ENCODE results near the gene PROK2.

The PROK2 gene

GRCh38 chr3:71734881-71735280 is 50.1 kb downstream of the PROK2 start:
- H3K4me1 ChIP-seq: peaks cover 0 to 15% (median 12%) of the 10 kb centered on the region in 10 experiments; a peak in 17 of 20 replicates

GRCh38 chr3:71733319-71733718 is 51.6 kb downstream of the PROK2 start:
- Histone ChIP-seq H4K20me1 (no peaks in the 10 kb centered on the region), H3K9me3 (replicated peaks in 1 of 11) (peaks cover 5 to 17% (median 10%) of the 10 kb centered on the region in 11 experiments; a peak in 17 of 22 replicates), H3K27me3 (no peaks in the 10 kb centered on the region; a peak in 1 of 22 replicates), H3K4me2 (no peak overlapping the region), H3K4me1 (peaks cover 5 to 27% (median 22%) of the 10 kb centered on the region in 10 experiments), H3K9ac (no peak overlapping the region), H3K27ac (no peak overlapping the region), H3K4me3 (no peak overlapping the region), H3K36me3 (no peaks in the 10 kb centered on the region)
- TF ChIP-seq Cebpa-rat (IDR thresholded peaks at IDR 0.05): no peak

More at GRCh38 chr3:71734881-71735280, 50.1 kb downstream of the PROK2 start:
- H3K4me3 ChIP-seq: no peak overlapping the region
- peaks cover 5 to 17% (median 10%) of the 10 kb centered on the region in 11 experiments; a peak in 17 of 22 replicates for H3K9me3 ChIP-seq (replicated peaks in 1 of 11)
- no peaks in the 10 kb centered on the region for H3K27me3 ChIP-seq
- no peaks in the 10 kb centered on the region for H3K36me3 ChIP-seq
- no peaks in the 10 kb centered on the region for H4K20me1 ChIP-seq
- no peak for TF ChIP-seq Cebpa-rat (IDR thresholded peaks at IDR 0.05)
- H3K4me2 ChIP-seq: no peak overlapping the region
- no peak overlapping the region for H3K9ac ChIP-seq
- no peak overlapping the region for H3K27ac ChIP-seq

- no peak overlapping the region for H3K27ac ChIP-seq
- H3K4me1 ChIP-seq: peaks cover 5 to 27% (median 22%) of the 10 kb centered on the region in 10 experiments
- no peak overlapping the region for H3K4me2 ChIP-seq
- H3K9ac ChIP-seq: no peak overlapping the region
- H3K27me3 ChIP-seq: peaks cover 0 to 1% (median 0%) of the 10 kb centered on the region in 11 experiments; a peak in 2 of 22 replicates
- H4K20me1 ChIP-seq: no peaks in the 10 kb centered on the region
- no peak for TF ChIP-seq Cebpa-rat (IDR thresholded peaks at IDR 0.05)
- no peak overlapping the region for H3K4me3 ChIP-seq
- H3K36me3 ChIP-seq: no peaks in the 10 kb centered on the region
- peaks cover 5 to 15% (median 10%) of the 10 kb centered on the region in 11 experiments; a peak in 17 of 22 replicates for H3K9me3 ChIP-seq (replicated peaks in 1 of 11)
Measured at GRCh38 chr3:71732637-71733036, 52.3 kb downstream of the PROK2 start.

GRCh38 chr3:71728632-71729342 is 56.2 kb downstream of the PROK2 start:
- Histone ChIP-seq H3K4me3 (no peak overlapping the region), H3K9me3 (replicated peaks in 1 of 11) (peaks cover 0 to 12% (median 10%) of the 10 kb centered on the region in 11 experiments; a peak in 17 of 22 replicates), H3K4me1 (peaks cover 13 to 44% (median 39%) of the 10 kb centered on the region in 10 experiments), H3K9ac (no peak overlapping the region), H3K36me3 (no peaks in the 10 kb centered on the region), H4K20me1 (peaks cover 0 to 10% (median 0%) of the 10 kb centered on the region in 11 experiments; a peak in 4 of 22 replicates), H3K27ac (peak overlapping the region in 1 of 11 experiments; percentile 16; a peak in 1 of 22 replicates), H3K27me3 (peaks cover 31 to 39% (median 34%) of the 10 kb centered on the region in 11 experiments), H3K4me2 (peak overlapping the region in 9 of 11 experiments; percentile 38 to 70 (median 61); a peak in 19 of 22 replicates)
- TF ChIP-seq Cebpa-rat (IDR thresholded peaks at IDR 0.05): no peak

GRCh38 chr3:71726146-71726545 is 58.8 kb downstream of the PROK2 start:
- no peak overlapping the region for H3K9ac ChIP-seq
- H3K9me3 ChIP-seq (replicated peaks in 1 of 11): no peaks in the 10 kb centered on the region
- H3K27ac ChIP-seq: no peak overlapping the region
- H4K20me1 ChIP-seq: peaks cover 0 to 11% (median 0%) of the 10 kb centered on the region in 11 experiments; a peak in 5 of 22 replicates
- peaks cover 21 to 50% (median 44%) of the 10 kb centered on the region in 10 experiments for H3K4me1 ChIP-seq
- H3K4me2 ChIP-seq: peak overlapping the region in 7 of 11 experiments; percentile 61 to 96 (median 70); a peak in 9 of 22 replicates
- H3K36me3 ChIP-seq: no peaks in the 10 kb centered on the region
- peak overlapping the region in 1 of 10 experiments; percentile 90; a peak in 1 of 20 replicates for H3K4me3 ChIP-seq
- TF ChIP-seq Cebpa-rat (IDR thresholded peaks at IDR 0.05): no peak
- peaks cover 48 to 57% (median 51%) of the 10 kb centered on the region in 11 experiments for H3K27me3 ChIP-seq

- peak within 1 kb of the TSS; percentile 42 to 74 (median 58); a peak in 19 of 22 replicates for H3K27ac ChIP-seq
- peak within 1 kb of the TSS; percentile 70 to 96 (median 84) for H3K4me3 ChIP-seq
- H3K4me1 ChIP-seq: peaks cover 21 to 46% (median 37%) of the 10 kb centered on the region in 10 experiments
- H3K4me2 ChIP-seq: peak within 1 kb of the TSS; percentile 91 to 100 (median 99)
- H4K20me1 ChIP-seq: peaks cover 0 to 11% (median 0%) of the 10 kb centered on the region in 11 experiments; a peak in 5 of 22 replicates
- no peak for TF ChIP-seq Cebpa-rat (IDR thresholded peaks at IDR 0.05)
- peak within 1 kb of the TSS; percentile 67 to 84 (median 79) for H3K9ac ChIP-seq
- peaks cover 48 to 57% (median 51%) of the 10 kb centered on the region in 11 experiments for H3K27me3 ChIP-seq
- no peaks in the 10 kb centered on the region for H3K9me3 ChIP-seq (replicated peaks in 1 of 11)
- H3K36me3 ChIP-seq: no peaks in the 10 kb centered on the region
Measured at GRCh38 chr3:71725271-71725991, 59.5 kb downstream of the PROK2 start, which contains the start of gene EIF4E3. Gene EIF4E3, minus strand, starts transcription at chr3:71725402. Its CDS starts 35 bp downstream, at chr3:71725367.

GRCh38 chr3:71724584-71725270 is 60.2 kb downstream of the PROK2 start:
- peak overlapping the region; percentile 67 to 84 (median 79) for H3K9ac ChIP-seq
- H3K4me1 ChIP-seq: peaks cover 21 to 39% (median 30%) of the 10 kb centered on the region in 10 experiments
- H4K20me1 ChIP-seq: peaks cover 0 to 11% (median 0%) of the 10 kb centered on the region in 11 experiments; a peak in 5 of 22 replicates
- peaks cover 48 to 57% (median 51%) of the 10 kb centered on the region in 11 experiments for H3K27me3 ChIP-seq
- peak overlapping the region; percentile 70 to 96 (median 84) for H3K4me3 ChIP-seq
- no peak; a peak in 1 of 22 replicates for TF ChIP-seq Cebpa-rat (IDR thresholded peaks at IDR 0.05)
- peak overlapping the region; percentile 42 to 74 (median 58); a peak in 19 of 22 replicates for H3K27ac ChIP-seq
- peak overlapping the region; percentile 91 to 100 (median 99) for H3K4me2 ChIP-seq
- H3K36me3 ChIP-seq: no peaks in the 10 kb centered on the region
- H3K9me3 ChIP-seq (replicated peaks in 1 of 11): no peaks in the 10 kb centered on the region

- Histone ChIP-seq H3K36me3 (no peaks in the 10 kb centered on the region), H3K9ac (peak overlapping the region in 4 of 11 experiments; percentile 77 to 84 (median 80); a peak in 4 of 22 replicates), H3K4me1 (peaks cover 15 to 33% (median 23%) of the 10 kb centered on the region in 10 experiments), H3K4me2 (peak overlapping the region; percentile 91 to 100 (median 99)), H3K9me3 (replicated peaks in 1 of 11) (no peaks in the 10 kb centered on the region), H3K27ac (no peak overlapping the region), H3K27me3 (peaks cover 48 to 57% (median 51%) of the 10 kb centered on the region in 11 experiments), H4K20me1 (peaks cover 0 to 11% (median 0%) of the 10 kb centered on the region in 11 experiments; a peak in 5 of 22 replicates), H3K4me3 (peak overlapping the region; percentile 70 to 96 (median 84))
- no peak for TF ChIP-seq Cebpa-rat (IDR thresholded peaks at IDR 0.05)
Measured at GRCh38 chr3:71724171-71724453, 60.8 kb downstream of the PROK2 start.
